Stimulated activated CD4-positive, alpha-beta T cell treated with anti-CD3 and anti-CD28 coated beads, Interleukin-15, amount 100 ng/mL, for 1 hour (primary cell): Measurements from ENCODE around the gene PDZD8.
A peak's percentile ranks its signal among the peaks of the same experiment; 100 is the strongest.

Experiments used
- DNase-seq, 2 donors: peaks; one replicate each; pipeline ENCODE4 v3.0.0-alpha.2; 2020; ENCODE audit warnings: low read depth in 1 of 2, low spot score in 1 of 2

PDZD8 gene

GRCh38 chr10:117399341-117400196 is 24.3 kb upstream of the PDZD8 start:
- DNase-seq = no peak

- no peak for DNase-seq
Measured at GRCh38 chr10:117398029-117398428, 22.8 kb upstream of the PDZD8 start.

DNA sequence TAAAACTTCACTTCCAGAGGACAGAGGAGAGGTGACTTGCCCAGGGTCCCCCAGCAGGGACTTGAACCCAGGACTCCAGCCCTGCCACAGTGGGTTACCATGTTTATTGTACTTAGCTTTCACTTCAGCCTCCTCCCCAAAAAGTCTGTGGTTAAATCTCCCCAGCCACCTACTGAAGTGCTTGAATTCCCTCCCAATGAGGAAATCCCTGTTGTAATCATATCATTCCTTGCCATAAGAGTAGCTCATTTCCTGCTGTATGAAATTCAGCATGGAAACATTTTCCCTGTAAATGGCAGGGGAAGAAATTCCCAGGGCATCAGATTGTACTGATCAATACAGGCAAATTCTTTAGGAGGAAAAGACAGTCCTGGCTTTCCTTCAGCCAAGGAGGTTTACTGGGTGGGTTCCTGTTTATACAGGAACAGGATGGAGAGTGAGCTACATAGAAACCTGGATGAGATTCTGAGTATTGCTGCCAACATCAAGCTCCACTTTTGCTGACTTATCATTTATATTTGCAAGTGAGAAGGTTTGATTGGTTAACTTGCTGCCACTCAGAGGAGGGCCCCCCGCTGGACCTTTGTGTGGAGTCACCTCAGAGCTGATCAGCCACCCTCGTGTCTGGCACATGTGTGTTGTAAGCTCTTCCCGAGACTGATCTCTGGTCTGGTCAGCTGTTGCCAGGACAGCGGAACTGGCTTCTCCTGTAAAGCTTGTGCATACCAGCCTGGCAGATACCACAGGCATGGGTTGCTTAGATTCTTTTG is 16.4 kb upstream of the PDZD8 start:
- DNase-seq = no peak

DNA sequence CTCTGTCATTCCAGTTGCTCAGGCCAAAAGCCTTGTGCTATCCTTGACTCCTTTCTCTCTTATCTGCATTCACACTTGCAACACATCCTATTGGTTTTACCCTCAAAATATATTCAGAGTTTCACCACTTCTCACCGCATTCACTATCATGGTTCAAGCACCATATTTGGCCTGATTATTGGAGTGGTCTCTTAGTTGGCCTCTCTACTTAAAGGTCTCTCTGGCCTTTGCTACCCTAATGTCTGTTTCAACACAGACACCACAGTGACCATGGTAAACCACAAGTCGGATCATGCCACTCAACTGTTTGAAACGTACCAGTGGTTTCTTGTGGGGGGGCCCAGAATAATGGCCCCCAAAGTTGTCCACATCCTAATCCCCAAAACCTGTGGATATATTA is 15.2 kb upstream of the PDZD8 start:
- DNase-seq = no peak

GRCh38 chr10:117386805-117387204 is 11.6 kb upstream of the PDZD8 start:
- DNase-seq = no peak

GRCh38 chr10:117382861-117383260 is 7.6 kb upstream of the PDZD8 start:
- DNase-seq = no peak

DNA sequence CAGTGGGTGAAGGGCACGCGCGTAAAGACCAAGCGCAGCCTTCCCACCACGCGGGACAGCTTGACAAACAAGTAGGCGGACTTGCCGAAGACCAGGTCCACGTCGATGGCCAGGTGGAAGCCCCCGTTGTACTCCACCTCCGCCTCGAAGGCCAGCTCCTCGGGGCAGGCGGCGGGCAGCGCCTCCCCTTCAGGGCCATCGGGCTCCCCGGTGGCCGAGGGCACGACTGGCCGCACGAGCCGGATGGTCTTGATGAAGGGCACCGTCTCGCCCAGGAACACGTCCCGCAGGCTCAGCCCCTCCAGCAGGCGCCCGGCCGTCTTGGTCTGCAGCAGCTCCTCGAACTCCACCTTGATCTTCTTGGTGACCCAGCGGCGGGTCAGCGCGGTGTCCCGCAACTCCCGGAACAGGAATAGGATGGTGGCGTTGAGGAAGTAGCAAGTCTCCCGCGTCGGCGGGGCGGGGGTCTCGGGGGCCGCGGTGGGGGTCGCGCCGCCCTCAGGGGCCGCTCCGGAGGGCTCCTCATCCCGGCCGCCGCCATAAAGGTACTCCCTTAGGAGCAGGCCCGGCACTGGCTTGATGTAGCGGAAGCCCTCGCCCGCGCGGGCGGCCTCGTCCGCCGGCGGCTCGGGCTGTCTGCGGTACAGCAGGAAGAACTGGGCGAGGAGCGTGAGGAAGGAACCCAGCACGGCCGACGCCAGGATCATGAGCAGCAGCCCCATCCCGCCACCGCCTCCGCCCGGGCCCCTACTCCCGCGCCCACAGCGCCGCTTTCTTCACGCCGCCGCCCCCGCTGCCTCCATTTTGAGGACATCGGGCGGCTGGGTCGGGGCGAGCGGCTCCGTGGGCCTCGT is 507 bp downstream of the PDZD8 start:
- peak in 1 of 2 donors; percentile 3 for DNase-seq

GRCh38 chr10:117373823-117374505 is 1.3 kb downstream of the PDZD8 start:
- peak in 1 of 2 donors; percentile 4 for DNase-seq

- DNase-seq = no peak
Measured at GRCh38 chr10:117370205-117370604, 5.0 kb downstream of the PDZD8 start.

DNA sequence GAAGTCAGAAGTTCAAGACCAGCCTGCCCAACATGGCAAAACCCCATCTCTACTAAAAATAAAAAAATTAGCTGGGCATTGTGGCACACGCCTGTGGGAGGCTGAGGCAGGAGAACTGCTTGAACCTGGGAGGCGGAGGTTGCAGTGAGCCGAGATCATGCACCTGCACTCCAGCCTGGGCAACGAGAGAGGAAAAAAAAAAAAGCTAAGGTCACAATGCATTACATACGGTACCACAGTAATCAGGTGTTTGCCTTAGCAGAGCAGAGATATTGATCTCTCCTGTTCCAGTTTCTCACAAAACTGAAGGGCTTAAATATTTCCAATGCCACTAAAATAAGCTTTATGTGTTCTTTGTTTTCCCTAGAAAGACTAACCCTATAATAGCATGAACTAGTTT is 7.5 kb downstream of the PDZD8 start:
- DNase-seq = no peak

DNA sequence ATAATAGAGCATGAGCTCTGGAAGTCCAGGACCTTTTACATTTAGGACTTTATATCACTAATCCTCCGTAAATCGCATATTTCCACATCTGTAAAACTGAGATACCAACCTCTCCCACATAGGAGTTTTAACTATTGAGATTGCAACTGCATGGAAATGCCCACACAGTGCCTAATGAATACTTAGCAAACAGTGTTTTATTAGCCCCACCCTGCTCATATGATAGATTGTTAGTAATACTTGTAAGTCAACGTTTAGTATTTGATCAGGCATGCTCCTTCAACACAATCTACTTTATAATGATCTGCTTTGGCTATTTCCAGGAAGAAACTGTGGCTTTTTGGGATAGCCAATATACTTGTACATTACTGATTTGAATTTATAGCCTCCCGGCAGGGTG is 8.5 kb downstream of the PDZD8 start:
- no peak for DNase-seq

GRCh38 chr10:117365612-117366011 is 9.6 kb downstream of the PDZD8 start:
- no peak for DNase-seq

DNA sequence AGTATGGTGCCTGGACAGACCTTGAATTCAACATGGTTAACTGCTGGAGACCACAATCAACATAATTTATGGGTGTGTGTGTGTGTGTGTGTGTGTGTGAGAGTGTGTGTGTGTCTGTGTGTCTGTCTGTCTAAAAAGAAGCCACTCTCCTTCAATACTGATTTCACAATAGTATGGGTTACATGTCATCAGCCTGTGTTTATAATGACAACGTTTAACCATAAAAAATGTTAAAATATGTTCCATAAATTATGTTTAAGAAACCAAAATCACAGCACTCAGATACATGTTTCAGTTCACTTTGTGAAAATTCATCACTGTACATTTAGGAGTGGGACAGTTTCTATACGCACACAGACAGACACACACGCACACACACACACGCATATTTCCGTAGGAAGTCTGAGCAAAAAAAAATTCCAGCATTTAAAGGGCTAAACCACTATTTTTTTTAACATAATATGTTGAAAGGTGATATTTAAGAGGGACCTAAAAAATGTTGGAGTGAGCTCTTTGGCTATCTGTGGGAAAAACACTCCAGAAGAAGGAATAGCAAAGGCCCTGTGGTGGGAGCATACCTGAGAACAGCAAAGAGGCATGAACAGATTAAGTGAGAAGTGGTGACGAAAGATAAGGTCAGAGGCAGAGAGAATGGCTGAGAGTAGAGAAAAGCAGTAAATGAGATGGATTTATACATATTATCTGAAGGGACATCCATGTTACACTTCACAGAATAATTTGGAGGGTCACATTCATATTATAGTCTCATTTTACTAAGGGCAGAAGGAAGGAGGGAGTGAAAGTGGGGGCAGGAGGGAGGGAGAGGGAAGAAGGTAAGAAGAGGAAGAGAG is 10.9 kb downstream of the PDZD8 start:
- no peak for DNase-seq

- no peak for DNase-seq
Measured at GRCh38 chr10:117363028-117363427, 12.2 kb downstream of the PDZD8 start.

- DNase-seq = no peak
Measured at GRCh38 chr10:117362313-117362712, 12.9 kb downstream of the PDZD8 start.

DNA sequence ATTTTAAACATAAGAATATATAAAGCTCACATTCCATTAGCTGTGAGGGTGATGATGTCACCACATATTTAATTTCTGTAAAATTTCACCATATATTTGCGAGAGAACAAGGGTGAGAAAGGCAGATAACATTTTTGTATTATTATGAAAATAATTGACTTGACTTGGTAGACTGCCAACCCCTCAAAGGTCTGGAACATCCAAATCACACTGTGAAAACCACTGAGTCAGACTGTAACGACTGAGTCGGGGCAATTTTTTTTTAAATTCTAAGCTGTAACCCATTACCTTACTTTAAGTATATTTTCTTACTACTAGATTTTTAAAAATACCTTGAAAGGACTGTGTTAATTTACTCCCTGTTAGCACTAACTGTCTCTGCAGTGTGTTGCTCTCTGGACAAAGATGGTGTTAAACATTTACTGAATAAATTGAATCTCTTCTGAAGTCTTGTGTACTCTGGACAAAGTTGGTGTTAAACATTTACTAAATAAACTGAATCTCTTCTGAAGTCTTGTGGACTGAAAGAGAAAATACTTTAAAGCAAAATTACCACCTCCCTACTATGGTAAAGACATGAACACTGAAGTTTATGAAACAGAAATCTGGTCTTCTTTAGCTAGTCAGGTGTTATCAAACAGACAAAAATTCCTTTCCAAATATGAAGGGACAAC is 14.1 kb downstream of the PDZD8 start:
- DNase-seq = no peak

DNA sequence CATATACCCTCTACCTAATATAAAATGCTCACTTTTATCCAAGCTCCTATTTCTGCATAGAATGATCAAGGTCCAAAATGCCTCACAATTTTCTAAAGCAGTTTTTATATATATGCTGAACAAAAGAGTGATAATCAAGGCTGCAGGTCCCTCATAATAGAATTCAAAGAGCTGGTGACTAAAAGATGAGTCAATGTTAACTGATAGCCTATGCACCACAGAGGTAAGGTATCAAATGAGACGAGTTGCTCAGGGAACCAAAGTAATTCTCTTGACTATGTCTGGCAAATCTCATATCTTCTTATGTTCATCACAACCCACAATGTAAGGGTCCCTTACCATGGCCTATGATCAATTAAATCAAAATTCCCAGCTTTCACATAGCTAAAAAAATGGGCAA is 15.2 kb downstream of the PDZD8 start:
- DNase-seq = no peak

DNA sequence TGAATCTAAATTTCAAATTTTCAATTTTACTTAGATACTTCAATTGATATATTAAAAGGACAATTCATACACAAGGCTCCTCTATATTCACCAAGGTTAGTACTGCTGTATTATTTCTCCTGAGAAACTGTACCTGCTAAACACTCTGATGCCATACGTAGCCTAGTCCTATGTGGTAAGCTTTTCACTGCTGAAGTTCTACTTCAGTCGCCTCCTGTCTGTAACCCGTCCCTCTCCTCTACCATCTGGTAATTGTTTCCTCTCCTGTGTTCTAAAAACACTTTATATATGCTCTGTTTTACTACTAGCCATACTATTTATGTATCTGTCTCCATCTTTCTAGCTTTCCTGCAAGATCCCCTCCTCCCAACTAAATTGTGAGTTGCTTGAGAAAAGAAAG is 20.2 kb downstream of the PDZD8 start:
- DNase-seq = no peak

- DNase-seq = no peak
Measured at GRCh38 chr10:117353684-117354083, 21.6 kb downstream of the PDZD8 start.
